ENCODE results near the gene VPS4B. TPM values are rescaled to one million over a fixed set of nuclear protein-coding genes. Genes with fewer than 3 reads are reported as not detected.

VPS4B gene
- total RNA-seq, 3 donors from 2014 or later, result 34.1 to 61.5 (median 35.7) TPM

DNA sequence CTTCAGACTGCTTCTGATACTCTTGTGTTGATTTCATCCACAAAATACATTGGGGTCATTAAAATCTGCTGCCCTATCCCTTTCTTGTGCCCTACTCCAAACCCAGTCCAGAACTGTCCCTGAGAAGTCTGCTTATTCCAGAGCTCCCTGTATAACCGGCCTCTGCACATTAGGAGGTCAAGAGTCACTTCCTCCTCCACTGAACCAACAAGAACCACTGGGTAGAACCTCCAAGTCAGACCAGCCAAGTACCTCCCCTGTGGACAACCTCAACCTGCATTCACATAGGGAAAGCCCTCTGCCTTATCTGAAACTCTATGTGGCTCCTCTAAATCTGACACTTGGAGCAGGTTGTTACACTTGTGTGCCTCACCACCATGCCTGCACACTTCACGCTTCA is 77.4 kb downstream of the VPS4B start:
- DNase-seq (ENCODE audit: low spot score in 2 of 2), result no peak
- Histone ChIP-seq H3K27ac (peak overlapping the region; percentile 72 to 80), H3K36me3 (no peaks in the 10 kb centered on the region), H3K4me1 (no peaks in the 10 kb centered on the region), H3K4me3 (no peak overlapping the region), H3K9me3 (no peaks in the 10 kb centered on the region), H3K27me3 (no peaks in the 10 kb centered on the region)
- intact Hi-C loops (cut with DNase I; ENCODE audit: low total_unique reads), result no loop called here
- no peak for TF ChIP-seq POLR2AphosphoS5 (IDR thresholded peaks at IDR 0.05)
- TF ChIP-seq, protein P1, sequence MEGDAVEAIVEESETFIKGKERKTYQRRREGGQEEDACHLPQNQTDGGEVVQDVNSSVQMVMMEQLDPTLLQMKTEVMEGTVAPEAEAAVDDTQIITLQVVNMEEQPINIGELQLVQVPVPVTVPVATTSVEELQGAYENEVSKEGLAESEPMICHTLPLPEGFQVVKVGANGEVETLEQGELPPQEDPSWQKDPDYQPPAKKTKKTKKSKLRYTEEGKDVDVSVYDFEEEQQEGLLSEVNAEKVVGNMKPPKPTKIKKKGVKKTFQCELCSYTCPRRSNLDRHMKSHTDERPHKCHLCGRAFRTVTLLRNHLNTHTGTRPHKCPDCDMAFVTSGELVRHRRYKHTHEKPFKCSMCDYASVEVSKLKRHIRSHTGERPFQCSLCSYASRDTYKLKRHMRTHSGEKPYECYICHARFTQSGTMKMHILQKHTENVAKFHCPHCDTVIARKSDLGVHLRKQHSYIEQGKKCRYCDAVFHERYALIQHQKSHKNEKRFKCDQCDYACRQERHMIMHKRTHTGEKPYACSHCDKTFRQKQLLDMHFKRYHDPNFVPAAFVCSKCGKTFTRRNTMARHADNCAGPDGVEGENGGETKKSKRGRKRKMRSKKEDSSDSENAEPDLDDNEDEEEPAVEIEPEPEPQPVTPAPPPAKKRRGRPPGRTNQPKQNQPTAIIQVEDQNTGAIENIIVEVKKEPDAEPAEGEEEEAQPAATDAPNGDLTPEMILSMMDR (IDR thresholded peaks at IDR 0.05), result no peak
- no peak for TF ChIP-seq POLR2A (IDR thresholded peaks at IDR 0.05)

DNA sequence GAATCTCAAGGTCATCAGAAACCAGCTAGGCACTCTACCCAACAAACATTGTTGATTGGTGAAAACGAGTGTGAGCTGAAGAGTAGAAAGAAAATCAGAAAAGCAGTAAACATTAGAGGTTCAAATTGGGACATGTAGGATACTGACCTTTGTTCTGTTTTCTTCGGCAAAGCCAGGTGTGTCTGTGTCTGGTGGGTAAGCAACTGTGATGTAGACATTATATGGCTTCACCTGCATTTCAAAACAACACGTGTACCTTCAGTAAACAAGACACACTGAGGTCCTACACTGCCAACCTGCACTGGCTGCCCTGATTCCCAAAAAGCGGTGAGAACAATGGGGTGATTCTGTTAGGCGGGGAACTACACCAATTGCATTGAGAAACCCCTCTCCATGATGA is 78.0 kb downstream of the VPS4B start:
- Histone ChIP-seq H3K27me3 (no peaks in the 10 kb centered on the region), H3K36me3 (peaks cover 4% of the 10 kb centered on the region), H3K27ac (peak overlapping the region; percentile 29 to 72), H3K4me3 (no peak overlapping the region), H3K9me3 (no peaks in the 10 kb centered on the region), H3K4me1 (no peaks in the 10 kb centered on the region)
- TF ChIP-seq, protein P1 (IDR thresholded peaks at IDR 0.05), result no peak
- TF ChIP-seq POLR2AphosphoS5 (IDR thresholded peaks at IDR 0.05) (no peak), POLR2A (IDR thresholded peaks at IDR 0.05) (no peak)
- DNase-seq (ENCODE audit: low spot score in 2 of 2), result no peak
- intact Hi-C loops (cut with DNase I; ENCODE audit: low total_unique reads), result no loop called here

DNA sequence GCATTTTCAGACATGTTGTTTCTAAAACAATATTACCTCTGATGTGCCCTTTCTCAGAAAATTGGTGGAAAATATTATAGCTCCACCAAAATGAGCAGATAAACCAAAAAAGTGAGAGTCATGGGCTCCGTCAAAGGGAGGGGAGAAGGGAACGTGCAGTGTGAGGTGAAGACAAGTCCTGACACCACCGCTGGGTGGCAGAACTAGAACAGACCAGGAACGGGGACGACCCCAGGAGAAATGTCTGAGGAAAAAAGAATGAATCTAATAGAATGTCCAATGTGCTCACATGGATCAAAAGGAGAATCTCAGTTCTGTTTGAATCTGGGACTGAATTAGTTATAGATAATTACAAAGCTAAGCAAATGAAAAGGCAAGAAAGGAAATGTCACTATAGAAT is 80.1 kb downstream of the VPS4B start:
- DNase-seq (ENCODE audit: low spot score in 2 of 2), result no peak
- peak overlapping the region in 1 of 2 donors; percentile 13 for H3K27ac ChIP-seq
- no peaks in the 10 kb centered on the region for H3K9me3 ChIP-seq
- H3K4me1 ChIP-seq, result no peaks in the 10 kb centered on the region
- H3K4me3 ChIP-seq, result no peak overlapping the region
- TF ChIP-seq, protein P1 (IDR thresholded peaks at IDR 0.05), result peak in 2 of 3 donors; percentile 14 to 22
- TF ChIP-seq POLR2AphosphoS5 (IDR thresholded peaks at IDR 0.05), result no peak
- no peak for TF ChIP-seq POLR2A (IDR thresholded peaks at IDR 0.05)
- no peaks in the 10 kb centered on the region for H3K27me3 ChIP-seq
- intact Hi-C loops (cut with DNase I; ENCODE audit: low total_unique reads), result no loop called here
- H3K36me3 ChIP-seq, result peaks cover 6% of the 10 kb centered on the region

DNA sequence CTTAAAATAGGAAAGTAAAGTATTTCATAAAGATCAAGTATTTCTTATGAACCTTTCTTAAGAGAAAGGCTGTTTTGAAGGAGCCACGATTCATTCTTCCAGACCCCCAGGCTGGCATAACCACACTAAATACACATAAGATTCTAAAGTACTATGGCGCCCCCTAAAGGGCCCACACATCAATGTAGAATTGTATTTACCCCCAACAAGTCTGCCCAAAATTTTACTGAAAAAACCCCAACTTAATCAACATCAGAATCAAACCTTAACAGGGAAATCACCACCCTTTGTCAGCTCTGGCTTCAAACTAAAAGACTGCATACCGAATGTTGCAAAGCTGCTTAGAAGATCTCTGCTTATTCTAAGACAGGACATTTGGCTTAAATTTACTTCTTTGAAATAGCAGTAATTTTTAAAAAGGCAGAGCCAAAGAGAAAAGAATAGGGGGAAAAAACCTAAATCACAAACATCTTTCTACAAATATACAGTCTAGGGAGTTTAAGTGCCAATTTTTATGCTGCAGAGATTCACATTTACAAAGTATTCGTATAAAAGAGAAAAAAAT is 82.3 kb downstream of the VPS4B start:
- intact Hi-C loops (cut with DNase I; ENCODE audit: low total_unique reads), result no loop called here

More for the DNA sequence above, 82.3 kb downstream of the VPS4B start:
- Histone ChIP-seq H3K27ac (peak overlapping the region; percentile 15 to 30), H3K36me3 (peaks cover 6% of the 10 kb centered on the region), H3K9me3 (no peaks in the 10 kb centered on the region), H3K4me1 (peaks cover 0 to 6% of the 10 kb centered on the region in 2 donors), H3K27me3 (no peaks in the 10 kb centered on the region), H3K4me3 (no peak overlapping the region)
- no peak for DNase-seq (ENCODE audit: low spot score in 2 of 2)
- TF ChIP-seq, protein P1 (IDR thresholded peaks at IDR 0.05), result peak; percentile 15 to 30 (median 26)
- no peak for TF ChIP-seq POLR2AphosphoS5 (IDR thresholded peaks at IDR 0.05)

Other genes with a start within 250 kb of the VPS4B start
- 10 to 100 TPM; 41.3 to 82.5 (median 43.6) TPM for gene BCL2, start 102.7 kb downstream of the VPS4B start, total RNA-seq
- gene KDSR, start 55.3 kb downstream of the VPS4B start, total RNA-seq, result 10 to 100 TPM; 41.6 to 53.0 (median 48.9) TPM
- 10 to 100 TPM in 2 of 3 donors, not detected in 1; 12.6 to 17.4 TPM for gene SERPINB5, start 54.5 kb upstream of the VPS4B start, total RNA-seq
- not detected for gene SERPINB12, start 119.9 kb upstream of the VPS4B start, total RNA-seq
- not detected for gene SERPINB13, start 164.9 kb upstream of the VPS4B start, total RNA-seq
- under 1 TPM in 1 of 3 donors, not detected in 2; 0.66 TPM for gene SERPINB4, start 221.8 kb upstream of the VPS4B start, total RNA-seq
- not detected for gene SERPINB3, start 239.4 kb upstream of the VPS4B start, total RNA-seq

Measured in breast epithelium (tissue), 4 donors.